RWPE1 (cell line): ENCODE measurements around the gene OAF.

Source experiments
- CTCF ChIA-PET: fragments of 350-600 bp; sonication (Branson Sonifier 250); formaldehyde crosslinking; extraction: SDS; loops from one replicate; lab custom pipeline; 2021; lab: Yijun Ruan, JAX
- POLR2A ChIA-PET: fragments of 400-600 bp; formaldehyde crosslinking; extraction: SDS; loops from one replicate; lab custom pipeline; 2020; ENCODE audit warnings: antibody characterized with exemption; ENCODE audit not compliant: low non-redundant PET; lab: Yijun Ruan, JAX
- DNase-seq: peaks from one replicate; pipeline ENCODE4 v3.0.0; 2012; ENCODE audit warnings: low spot score
- H3K27ac ChIP-seq: fragments of 450-650 bp; 2 replicates; pipeline ENCODE4 v1.5.1; 2017
- CTCF ChIP-seq: fragments of 450-650 bp; conservative IDR thresholded peaks from 2 replicates; pipeline ENCODE4 v1.5.1; 2017; ENCODE audit warnings: low read depth, mild to moderate bottlenecking

Gene OAF

GRCh38 chr11:120219232-120219937 lies 8.6 kb downstream of the OAF start:
- no peak for TF ChIP-seq CTCF
- ChIA-PET POLR2A (no interaction called here), CTCF (no interaction called here)
- no peak for DNase-seq
- no peak overlapping the region; the same call in 1 of the 2 replicates for H3K27ac ChIP-seq

- no peak overlapping the region for H3K27ac ChIP-seq
- CTCF ChIA-PET, result interaction anchor here (0.6 to 1.0 kb wide), 2 partner anchors 15 to 83 kb away, joined by 3 read pairs; no protein-coding TSS in a partner anchor
- POLR2A ChIA-PET, result no interaction called here
- no peak for TF ChIP-seq CTCF
- DNase-seq, result no peak
These were observed 9.3 kb downstream of the OAF start for GRCh38 chr11:120219938-120220746.

- DNase-seq, result no peak
- no peak overlapping the region for H3K27ac ChIP-seq
- CTCF ChIA-PET, result interaction anchor here (1.0 kb wide), 1 partner anchor 14 kb away, joined by 3 read pairs; no protein-coding TSS in a partner anchor
- POLR2A ChIA-PET, result no interaction called here
- TF ChIP-seq CTCF, result no peak
These were observed 9.9 kb downstream of the OAF start for GRCh38 chr11:120220747-120221037.

- POLR2A ChIA-PET, result no interaction called here
- DNase-seq, result no peak
- no peak overlapping the region for H3K27ac ChIP-seq
- TF ChIP-seq CTCF, result no peak
- CTCF ChIA-PET, result interaction anchor here (1.0 kb wide), 1 partner anchor 14 kb away, joined by 3 read pairs; no protein-coding TSS in a partner anchor
These were observed 10.4 kb downstream of the OAF start for GRCh38 chr11:120221115-120221752.

- DNase-seq, result no peak
- TF ChIP-seq CTCF, result no peak
- ChIA-PET CTCF (no interaction called here), POLR2A (no interaction called here)
- H3K27ac ChIP-seq, result 0 out of 2 replicates have a peak overlapping the region, but pooled peaks have one; percentile 14
These were observed 12.1 kb downstream of the OAF start for GRCh38 chr11:120222916-120223315.

- DNase-seq, result no peak
- H3K27ac ChIP-seq, result no peak overlapping the region
- CTCF ChIA-PET, result interaction anchor here (1.0 kb wide), 2 partner anchors 54 to 86 kb away, joined by 3 read pairs; partner anchors contain the start of gene TRIM29
- TF ChIP-seq CTCF, result no peak
- POLR2A ChIA-PET, result no interaction called here
These were observed 13.0 kb downstream of the OAF start for GRCh38 chr11:120223793-120224192.
